Right lobe of liver (tissue), 4 donors: ENCODE data around the gene KIRREL3.

Source experiments
- POLR2A ChIP-seq: fragments of 450-650 bp; IDR thresholded peaks from one replicate; pipeline ENCODE4 v1.6.1; 2017; ENCODE audit warnings: antibody characterized with exemption, mild to moderate bottlenecking
- TF ChIP-seq, protein P1 (sequence below), 4 donors: fragments of 200-600 bp in 3 of 4; fragments of 450-650 bp in 1 of 4; IDR thresholded peaks; one replicate each; pipeline versions ENCODE4 v1.5.1 to v1.8.0; 2016 to 2022; ENCODE audit warnings: antibody characterized with exemption in 4 of 4, mild to moderate bottlenecking in 2 of 4
- donor health status: DM: no; HTN: no; CAD: no.
- donor health status: DM: no; HTN: no; CAD: no.
- donor health status: DM: no; HTN: yes; CAD: no.

DNA sequence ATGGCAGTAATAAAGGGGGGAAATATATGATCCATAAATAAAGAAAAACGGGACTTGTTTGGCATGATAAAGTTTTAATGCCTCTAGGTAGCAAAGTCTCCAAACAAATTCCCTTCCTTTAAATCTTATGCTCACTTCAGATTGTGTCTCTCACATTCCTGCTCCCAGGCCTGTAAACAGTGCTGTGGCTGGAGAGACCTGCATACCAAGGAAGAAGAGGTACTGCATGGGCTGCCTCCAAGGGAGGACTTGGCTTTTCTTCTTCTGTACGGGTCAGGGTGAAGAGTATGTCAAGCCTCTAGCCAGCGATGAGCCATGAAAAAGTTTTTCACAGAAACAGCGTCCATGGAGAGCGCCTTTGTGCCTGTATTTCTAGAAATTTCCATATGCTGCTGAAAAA lies 161.8 kb downstream of the KIRREL3 start:
- TF ChIP-seq, protein P1, sequence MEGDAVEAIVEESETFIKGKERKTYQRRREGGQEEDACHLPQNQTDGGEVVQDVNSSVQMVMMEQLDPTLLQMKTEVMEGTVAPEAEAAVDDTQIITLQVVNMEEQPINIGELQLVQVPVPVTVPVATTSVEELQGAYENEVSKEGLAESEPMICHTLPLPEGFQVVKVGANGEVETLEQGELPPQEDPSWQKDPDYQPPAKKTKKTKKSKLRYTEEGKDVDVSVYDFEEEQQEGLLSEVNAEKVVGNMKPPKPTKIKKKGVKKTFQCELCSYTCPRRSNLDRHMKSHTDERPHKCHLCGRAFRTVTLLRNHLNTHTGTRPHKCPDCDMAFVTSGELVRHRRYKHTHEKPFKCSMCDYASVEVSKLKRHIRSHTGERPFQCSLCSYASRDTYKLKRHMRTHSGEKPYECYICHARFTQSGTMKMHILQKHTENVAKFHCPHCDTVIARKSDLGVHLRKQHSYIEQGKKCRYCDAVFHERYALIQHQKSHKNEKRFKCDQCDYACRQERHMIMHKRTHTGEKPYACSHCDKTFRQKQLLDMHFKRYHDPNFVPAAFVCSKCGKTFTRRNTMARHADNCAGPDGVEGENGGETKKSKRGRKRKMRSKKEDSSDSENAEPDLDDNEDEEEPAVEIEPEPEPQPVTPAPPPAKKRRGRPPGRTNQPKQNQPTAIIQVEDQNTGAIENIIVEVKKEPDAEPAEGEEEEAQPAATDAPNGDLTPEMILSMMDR (IDR thresholded peaks at IDR 0.05): no peak
- no peak for TF ChIP-seq POLR2A
